Measurements from ENCODE around the gene VPS4A. TPM values are rescaled to one million over a fixed set of nuclear protein-coding genes. Genes with fewer than 3 reads are reported as not detected.
A peak's percentile ranks its signal among the peaks of the same experiment; 100 is the strongest.

Gene VPS4A
- total RNA-seq, 2 experiments from 2014 or later: 30.5 to 31.2 TPM

DNA sequence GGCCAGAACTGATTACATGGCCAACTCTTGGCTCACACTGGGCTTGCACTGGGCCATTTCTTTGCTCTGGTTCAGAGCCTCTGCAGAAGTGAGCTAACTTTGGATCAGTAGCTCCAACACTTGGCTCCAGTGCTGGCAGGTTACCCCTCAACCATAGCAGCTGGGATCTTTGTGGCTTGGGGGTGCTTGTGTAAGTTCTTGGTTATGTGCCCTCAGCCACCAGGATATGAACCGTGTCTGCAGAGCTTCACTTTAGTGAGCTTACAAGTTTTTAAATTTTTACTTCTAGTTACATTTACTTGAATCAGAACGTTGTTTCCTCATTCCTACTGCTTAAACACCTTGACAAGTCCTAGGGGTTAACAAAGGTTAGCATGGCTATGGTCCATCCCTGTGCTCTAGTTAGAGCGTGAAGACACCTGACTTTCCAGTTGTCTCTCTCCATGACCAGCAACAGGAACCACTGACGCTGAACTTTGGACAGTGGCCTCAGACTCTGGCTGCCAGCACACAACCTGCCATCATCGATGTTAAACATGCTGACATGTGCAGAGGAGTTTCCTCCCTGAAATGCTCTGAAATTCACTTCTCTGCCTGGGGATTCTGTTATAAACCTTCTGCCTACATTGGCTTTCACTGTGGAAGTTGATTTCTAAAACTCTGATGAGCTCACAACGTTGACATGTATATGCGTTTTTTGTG, 15.2 kb downstream of the VPS4A start:
- no peaks in the 10 kb centered on the region for H3K9me3 Mint-ChIP-seq
- peak overlapping the region; percentile 74 for H3K27ac Mint-ChIP-seq
- TF ChIP-seq, protein P1, sequence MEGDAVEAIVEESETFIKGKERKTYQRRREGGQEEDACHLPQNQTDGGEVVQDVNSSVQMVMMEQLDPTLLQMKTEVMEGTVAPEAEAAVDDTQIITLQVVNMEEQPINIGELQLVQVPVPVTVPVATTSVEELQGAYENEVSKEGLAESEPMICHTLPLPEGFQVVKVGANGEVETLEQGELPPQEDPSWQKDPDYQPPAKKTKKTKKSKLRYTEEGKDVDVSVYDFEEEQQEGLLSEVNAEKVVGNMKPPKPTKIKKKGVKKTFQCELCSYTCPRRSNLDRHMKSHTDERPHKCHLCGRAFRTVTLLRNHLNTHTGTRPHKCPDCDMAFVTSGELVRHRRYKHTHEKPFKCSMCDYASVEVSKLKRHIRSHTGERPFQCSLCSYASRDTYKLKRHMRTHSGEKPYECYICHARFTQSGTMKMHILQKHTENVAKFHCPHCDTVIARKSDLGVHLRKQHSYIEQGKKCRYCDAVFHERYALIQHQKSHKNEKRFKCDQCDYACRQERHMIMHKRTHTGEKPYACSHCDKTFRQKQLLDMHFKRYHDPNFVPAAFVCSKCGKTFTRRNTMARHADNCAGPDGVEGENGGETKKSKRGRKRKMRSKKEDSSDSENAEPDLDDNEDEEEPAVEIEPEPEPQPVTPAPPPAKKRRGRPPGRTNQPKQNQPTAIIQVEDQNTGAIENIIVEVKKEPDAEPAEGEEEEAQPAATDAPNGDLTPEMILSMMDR (IDR thresholded peaks at IDR 0.05): no peak
- no peaks in the 10 kb centered on the region for H3K27me3 Mint-ChIP-seq
- POLR2A ChIA-PET: interaction anchor here (0.8 to 7.2 kb wide), 5 partner anchors 11 to 238 kb away, joined by 3 to 93 read pairs (median 7); partner anchors contain the start of gene COG8
- CTCF ChIA-PET: interaction anchor here (1.1 to 1.5 kb wide), 4 partner anchors 13 to 16 kb away, joined by 3 to 5 read pairs (median 4); partner anchors contain the start of gene COG8
- intact Hi-C loops (cut with micrococcal nuclease): no loop called here
- peak overlapping the region; percentile 59 for H3K4me3 Mint-ChIP-seq
- DNase-seq (no peak), ATAC-seq (no peak)
- H3K4me1 Mint-ChIP-seq (ENCODE audit: low read depth): peaks cover 44% of the 10 kb centered on the region
- peaks cover 52% of the 10 kb centered on the region for H3K36me3 Mint-ChIP-seq (ENCODE audit: low read depth)

DNA sequence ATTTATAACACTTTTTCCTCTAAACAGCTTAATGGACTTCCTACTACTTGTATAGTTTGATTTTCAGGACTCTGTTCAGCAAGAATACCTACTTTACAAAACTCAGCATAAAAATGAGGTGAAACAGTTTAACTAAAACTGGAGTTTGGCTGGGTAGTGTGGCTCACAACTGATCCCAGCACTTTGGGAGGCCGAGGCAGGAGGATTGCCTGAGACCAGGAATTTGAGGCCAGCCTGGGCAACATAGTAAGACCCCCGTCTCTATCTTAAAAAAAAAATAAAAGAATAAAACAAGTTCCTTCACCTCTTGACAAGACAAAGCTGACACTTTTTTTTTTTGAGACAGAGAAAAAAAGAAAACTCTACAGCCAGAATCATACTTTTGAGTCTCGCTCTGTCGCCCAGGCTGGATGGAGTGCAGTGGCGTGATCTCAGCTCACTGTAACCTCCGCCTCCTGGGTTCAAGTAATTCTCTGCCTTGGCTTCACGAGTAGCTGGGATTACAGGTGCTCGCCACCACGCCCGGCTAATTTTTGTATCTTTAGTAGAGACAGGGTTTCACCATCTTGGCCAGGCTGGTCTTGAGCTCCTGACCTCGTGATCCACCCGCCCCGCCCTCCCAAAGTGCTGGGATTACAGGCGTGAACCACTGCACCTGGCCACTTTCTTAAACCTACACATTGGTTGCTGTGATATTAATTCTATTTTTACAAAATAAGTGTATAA, 16.6 kb downstream of the VPS4A start:
- intact Hi-C loops (cut with micrococcal nuclease): no loop called here
- TF ChIP-seq, protein P1 (IDR thresholded peaks at IDR 0.05): no peak
- no peaks in the 10 kb centered on the region for H3K27me3 Mint-ChIP-seq
- ATAC-seq (no peak), DNase-seq (no peak)
- H3K36me3 Mint-ChIP-seq (ENCODE audit: low read depth): peaks cover 51% of the 10 kb centered on the region
- ChIA-PET POLR2A (interaction anchor here (0.6 to 7.2 kb wide), 5 partner anchors 10 to 709 kb away, joined by 3 to 93 read pairs (median 21); partner anchors contain the start of genes COG8 and NIP7), CTCF (interaction anchor here (1.3 to 4.4 kb wide), 3 partner anchors 12 to 16 kb away, joined by 3 to 28 read pairs (median 5); partner anchors contain the start of genes COG8 and NIP7)
- peak overlapping the region; percentile 84 for H3K4me3 Mint-ChIP-seq
- H3K9me3 Mint-ChIP-seq: no peaks in the 10 kb centered on the region
- peaks cover 39% of the 10 kb centered on the region for H3K4me1 Mint-ChIP-seq (ENCODE audit: low read depth)
- H3K27ac Mint-ChIP-seq: peak overlapping the region; percentile 77

DNA sequence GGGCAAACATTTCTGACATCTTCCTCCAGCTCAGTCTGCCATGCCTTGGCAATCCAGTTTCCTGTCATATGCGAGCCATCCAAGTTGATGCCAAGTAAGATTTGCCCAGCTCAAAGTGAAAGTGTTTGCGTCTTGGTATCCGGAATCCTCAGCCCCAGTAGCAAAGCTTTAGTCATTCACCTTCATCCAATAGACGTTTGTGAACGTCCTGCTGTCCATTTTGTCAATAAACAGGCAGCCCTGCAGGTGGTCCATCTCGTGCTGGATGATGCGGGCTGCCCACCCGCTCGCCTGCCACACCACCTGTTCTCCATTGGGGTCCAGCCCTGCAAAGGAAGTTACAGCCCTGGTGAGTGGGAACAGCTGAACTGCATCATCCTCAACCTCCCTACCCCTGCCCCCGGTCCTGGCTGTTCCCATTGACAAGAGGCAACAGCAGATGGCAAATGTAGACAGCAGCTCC, 17.7 kb downstream of the VPS4A start:
- intact Hi-C loops (cut with micrococcal nuclease): no loop called here
- H3K36me3 Mint-ChIP-seq (ENCODE audit: low read depth): peaks cover 54% of the 10 kb centered on the region
- TF ChIP-seq, protein P1 (IDR thresholded peaks at IDR 0.05): no peak
- H3K4me3 Mint-ChIP-seq: peak overlapping the region; percentile 84
- H3K9me3 Mint-ChIP-seq: no peaks in the 10 kb centered on the region
- CTCF ChIA-PET: interaction anchor here (1.0 to 4.4 kb wide), 3 partner anchors 11 to 426 kb away, joined by 3 to 28 read pairs (median 3); partner anchors contain the start of genes COG8, NIP7 and NOB1
- POLR2A ChIA-PET: interaction anchor here (0.6 to 7.2 kb wide), 5 partner anchors 11 to 236 kb away, joined by 3 to 93 read pairs (median 5); partner anchors contain the start of genes COG8 and NIP7
- peak overlapping the region; percentile 80 for H3K27ac Mint-ChIP-seq
- no peaks in the 10 kb centered on the region for H3K27me3 Mint-ChIP-seq
- DNase-seq: no peak
- peaks cover 40% of the 10 kb centered on the region for H3K4me1 Mint-ChIP-seq (ENCODE audit: low read depth)
- no peak for ATAC-seq

DNA sequence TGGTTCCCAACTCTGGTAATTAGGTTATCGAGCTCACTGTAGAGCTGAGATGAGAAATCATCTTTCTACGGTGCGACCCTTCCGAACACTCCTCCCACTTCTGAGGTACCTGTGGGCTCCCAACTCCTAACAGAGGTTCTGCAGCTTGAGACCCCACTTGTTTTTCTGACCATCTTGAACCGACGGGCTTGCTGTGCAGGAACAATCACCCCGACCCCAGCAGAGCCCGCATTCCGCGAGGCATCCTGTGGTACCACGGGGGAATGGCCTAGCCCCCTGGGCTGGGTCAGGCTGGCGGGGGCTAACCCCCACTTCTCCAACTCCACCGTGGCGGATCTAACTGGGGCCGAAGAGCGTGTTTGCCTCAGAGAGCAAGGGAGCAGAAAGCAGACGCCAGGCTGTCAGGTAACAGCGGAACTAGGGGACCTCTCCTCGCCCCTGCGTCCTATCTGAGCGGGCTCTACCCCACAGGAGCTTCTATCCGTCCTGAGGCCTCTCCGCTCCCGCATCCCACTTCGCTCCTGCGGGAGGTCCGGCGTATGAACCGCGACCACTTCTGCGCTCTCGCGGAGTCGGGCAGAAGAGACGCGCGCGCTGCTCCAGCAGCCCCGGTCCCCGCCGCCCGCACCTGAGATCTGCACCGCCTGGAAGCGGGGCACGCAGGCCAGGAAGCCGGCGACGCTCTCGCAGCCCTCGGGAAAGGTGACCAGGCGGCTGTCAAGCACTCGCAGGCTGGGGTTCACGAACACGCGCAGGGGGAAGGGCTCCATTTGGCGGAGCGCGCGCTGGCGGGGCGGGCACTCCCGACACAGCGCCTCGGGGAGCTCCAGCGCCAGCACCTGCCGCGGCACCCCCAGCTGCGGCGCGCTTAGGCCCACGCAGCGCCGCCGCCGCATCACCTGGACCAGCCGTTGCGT, 18.5 kb downstream of the VPS4A start:
- ChIA-PET POLR2A (interaction anchor here (1.0 to 7.2 kb wide), 8 partner anchors 10 to 235 kb away, joined by 3 to 93 read pairs (median 4); partner anchors contain the start of genes COG8 and NIP7), CTCF (interaction anchor here (1.0 to 4.4 kb wide), 3 partner anchors 10 to 425 kb away, joined by 3 to 28 read pairs (median 3); partner anchors contain the start of genes COG8, NIP7 and NOB1)
- no peaks in the 10 kb centered on the region for H3K27me3 Mint-ChIP-seq
- peak overlapping the region; percentile 80 for H3K27ac Mint-ChIP-seq
- H3K9me3 Mint-ChIP-seq: no peaks in the 10 kb centered on the region
- TF ChIP-seq, protein P1 (IDR thresholded peaks at IDR 0.05): no peak
- H3K4me1 Mint-ChIP-seq (ENCODE audit: low read depth): peaks cover 43% of the 10 kb centered on the region
- DNase-seq: peak; percentile 51
- ATAC-seq: peak; percentile 45
- H3K4me3 Mint-ChIP-seq: peak overlapping the region; percentile 84
- H3K36me3 Mint-ChIP-seq (ENCODE audit: low read depth): peaks cover 56% of the 10 kb centered on the region
- intact Hi-C loops (cut with micrococcal nuclease): loop anchor here (1.0 kb wide), 1 partner anchor 10 kb away; the partner anchor contains the start of genes COG8 and NIP7
